B cell (primary cell): ENCODE measurements around the gene EPB41L4A. TPM values are rescaled to one million over a fixed set of nuclear protein-coding genes. Genes with fewer than 3 reads are reported as not detected.

Experiments used
- ATAC-seq: fragments of 200-7000 bp; cut with Tn5 transposase; one replicate; pipeline ENCODE4 v1.10.0; 2021; ENCODE audit warnings: low read depth, mild to moderate bottlenecking, moderate number of reproducible peaks, moderate library complexity
- CTCF ChIA-PET: fragments of 350-600 bp; sonication (Branson Sonifier 250); formaldehyde crosslinking; loops from one replicate; lab custom pipeline; 2021; ENCODE audit warnings: antibody characterized with exemption, inconsistent platforms; lab: Charles Lee
- POLR2A ChIA-PET: fragments of 350-600 bp; sonication (Branson Sonifier 250); formaldehyde crosslinking; loops from one replicate; lab custom pipeline; 2021; ENCODE audit warnings: antibody characterized with exemption; lab: Charles Lee
- DNase-seq: peaks from one replicate; pipeline ENCODE4 v3.0.0; 2013
- H2AFZ ChIP-seq: 2 replicates; pipeline ENCODE4 v1.6.1; 2012; ENCODE audit warnings: mild to moderate bottlenecking, low read depth, low read length; ENCODE audit not compliant: insufficient read depth, poor library complexity, severe bottlenecking
- H3K27ac ChIP-seq, 2 donors: 1 replicate in 1 of 2; 2 replicates in 1 of 2; pipeline ENCODE4 v1.5.1; 2012 to 2013; ENCODE audit warnings: low read length in 2 of 2, mild to moderate bottlenecking in 2 of 2, moderate library complexity in 1 of 2
- H3K27me3 ChIP-seq, 4 experiments: fragments of 200-600 bp in 1 of 4; sonication (generic) in 1 of 4; replicated peaks in 1 of 4; 1 replicate in 2 of 4; 2 replicates in 2 of 4; pipeline versions ENCODE4 v1.6.1 to v1.7.0; 2013 to 2016; ENCODE audit warnings: low read length in 3 of 4, mild to moderate bottlenecking in 2 of 4, mixed read lengths in 1 of 4, moderate library complexity in 1 of 4; ENCODE audit not compliant: insufficient read depth in 4 of 4, control insufficient read depth in 3 of 4; ENCODE audit errors: control extremely low read depth in 1 of 4
- H3K36me3 ChIP-seq, 2 experiments: replicated peaks in 1 of 2; 1 replicate in 1 of 2; 2 replicates in 1 of 2; pipeline versions ENCODE4 v1.6.1 to v1.7.1; 2013; ENCODE audit warnings: low read length in 1 of 2; ENCODE audit not compliant: insufficient read depth in 2 of 2, control insufficient read depth in 1 of 2; ENCODE audit errors: control extremely low read depth in 1 of 2, extremely low read depth in 1 of 2
- H3K4me1 ChIP-seq, 2 donors: fragments of 200-600 bp in 1 of 2; sonication (generic) in 1 of 2; 1 replicate in 1 of 2; 2 replicates in 1 of 2; pipeline versions ENCODE4 v1.5.1 to v1.6.1; 2013 to 2017; ENCODE audit warnings: low read length in 2 of 2; ENCODE audit not compliant: control insufficient read depth in 2 of 2, insufficient read depth in 2 of 2
- H3K4me2 ChIP-seq: replicated peaks from 2 replicates; pipeline ENCODE3; 2012; ENCODE audit warnings: mild to moderate bottlenecking, low read depth, low read length; ENCODE audit not compliant: poor library complexity, severe bottlenecking
- H3K4me3 ChIP-seq, 5 experiments: fragments of 200-600 bp in 1 of 5; sonication (generic) in 1 of 5; 1 replicate in 3 of 5; 2 replicates in 2 of 5; pipeline versions ENCODE4 v1.5.1 to v1.7.0; 2011 to 2016; ENCODE audit warnings: low read length in 4 of 5, mild to moderate bottlenecking in 4 of 5, low read depth in 2 of 5, control low read depth in 1 of 5, moderate library complexity in 1 of 5; ENCODE audit not compliant: insufficient read depth in 1 of 5; ENCODE audit errors: control extremely low read depth in 1 of 5, extremely low read depth in 1 of 5
- H3K79me2 ChIP-seq: fragments of 200-600 bp; sonication (generic); one replicate; pipeline ENCODE4 v1.6.0; 2016; ENCODE audit warnings: low read length; ENCODE audit not compliant: control insufficient read depth, insufficient read depth
- H3K9ac ChIP-seq: fragments of 200-600 bp; sonication (generic); 2 replicates; pipeline ENCODE4 v1.6.1; 2017; ENCODE audit warnings: mild to moderate bottlenecking, low read length, moderate library complexity
- H3K9me3 ChIP-seq, 3 donors: one replicate each; pipeline versions ENCODE4 v1.6.1 to v1.7.1; 2013; ENCODE audit warnings: low read length in 2 of 3; ENCODE audit not compliant: control insufficient read depth in 2 of 3, insufficient read depth in 1 of 3; ENCODE audit errors: control extremely low read depth in 1 of 3
- H4K20me1 ChIP-seq: 2 replicates; pipeline ENCODE4 v1.6.0; 2012; ENCODE audit warnings: mild to moderate bottlenecking, low read length; ENCODE audit not compliant: insufficient read depth, control insufficient read depth, poor library complexity, severe bottlenecking
- H3K27ac Mint-ChIP-seq: one replicate; pipeline ENCODE4 v1.8.0; 2021; ENCODE audit warnings: mixed read lengths
- H3K27me3 Mint-ChIP-seq: one replicate; pipeline ENCODE4 v1.8.0; 2021; ENCODE audit warnings: mixed read lengths
- H3K4me1 Mint-ChIP-seq: one replicate; pipeline ENCODE4 v1.8.0; 2021; ENCODE audit warnings: mixed read lengths
- H3K4me3 Mint-ChIP-seq: one replicate; pipeline ENCODE4 v1.8.0; 2021; ENCODE audit warnings: mixed read lengths
- H3K9me3 Mint-ChIP-seq: one replicate; pipeline ENCODE4 v1.8.0; 2022; ENCODE audit warnings: mixed read lengths; ENCODE audit not compliant: insufficient read depth
- EZH2 ChIP-seq: IDR thresholded peaks from 2 replicates; pipeline ENCODE4 v1.6.1; 2012; ENCODE audit warnings: borderline replicate concordance, low read depth, mild to moderate bottlenecking, moderate library complexity, low read length; ENCODE audit not compliant: insufficient read depth, poor library complexity, severe bottlenecking
- WGBS: methylation state at CpG from one replicate; pipeline ENCODE4 v1.1.5; 2013; ENCODE audit warnings: missing lambda C conversion rate; ENCODE audit not compliant: insufficient coverage; 5-methylcytosine and 5-hydroxymethylcytosine counted together
- intact Hi-C: fragments of 100-400 bp; cut with micrococcal nuclease; formaldehyde crosslinking; loops from one replicate; pipeline ENCODE4 v1.10.0; 2022
- polyA plus RNA-seq: library from polyadenylated mRNA; depleted of rRNA; stranded (reverse); fragments of >200 nt; gene quantifications from 2 replicates; pipeline ENCODE4 v1.2.3, GENCODE V29; 2012
- total RNA-seq, 2 donors: library from RNA; stranded (reverse); fragments of 120-200 nt in 1 of 2; gene quantifications; 1 replicate in 1 of 2; 2 replicates in 1 of 2; pipeline versions ENCODE4 v1.2.3 to v1.2.4, GENCODE V29; 2013 to 2022
- TF ChIP-seq, protein P1 (sequence below): fragments of 200-600 bp; IDR thresholded peaks from one replicate; pipeline ENCODE4 v1.8.0; 2022; ENCODE audit warnings: antibody characterized with exemption, mild to moderate bottlenecking

Gene EPB41L4A
- total and polyA plus RNA-seq, 2 donors (not counting 1 experiment from before 2014, with no cell fraction given), result 1.8 to 12.9 TPM

DNA sequence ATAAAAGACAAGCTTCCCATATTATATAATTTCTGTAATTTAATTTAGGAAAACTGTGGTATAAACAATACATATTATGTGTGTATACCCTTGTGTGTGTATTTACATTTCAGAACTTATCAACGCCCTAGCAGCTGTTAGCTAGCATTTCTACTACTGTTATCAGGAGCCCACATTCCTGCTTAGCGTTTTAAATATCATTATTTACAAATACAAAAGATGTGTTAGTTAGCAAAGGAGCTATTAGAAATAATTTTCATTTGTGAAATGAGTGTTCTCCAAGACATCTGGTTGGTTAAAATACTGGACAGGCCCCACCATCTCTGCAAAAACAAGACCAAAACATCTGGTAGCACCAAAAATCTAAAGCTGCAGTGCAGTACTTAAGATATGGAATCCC lies 48.0 kb downstream of the EPB41L4A start:
- no CpG with 5 or more reads among the region's 2 CpGs for WGBS
- CTCF ChIA-PET, result no interaction called here

DNA sequence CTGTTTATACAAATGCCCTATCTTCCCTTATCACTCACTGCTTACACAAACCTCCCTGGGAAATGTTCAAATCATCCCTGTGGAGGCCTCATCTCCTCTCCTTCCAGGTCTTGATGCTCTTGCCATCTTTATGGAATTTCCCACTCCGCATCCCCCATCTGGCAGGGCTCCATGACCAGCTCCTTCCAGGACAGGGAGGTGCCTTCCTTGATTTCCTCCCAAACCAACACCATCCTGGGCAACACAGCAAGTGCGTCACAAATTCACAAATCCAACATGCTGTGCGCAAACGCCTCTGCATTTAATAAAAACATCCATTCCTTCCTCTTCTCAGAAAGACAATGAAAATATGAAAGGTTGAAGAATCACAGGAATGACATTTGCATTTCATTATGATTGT lies 51.7 kb downstream of the EPB41L4A start:
- Histone ChIP-seq H3K9me3 (no peaks in the 10 kb centered on the region), H3K9ac (no peak overlapping the region), H3K4me3 (no peak overlapping the region), H3K79me2 (no peaks in the 10 kb centered on the region), H3K27me3 (peaks cover 0 to 4% (median 0%) of the 10 kb centered on the region in 4 experiments), H3K36me3 (no peaks in the 10 kb centered on the region), H3K27ac (no peak overlapping the region), H3K4me2 (no peak overlapping the region), H2AFZ (no peak overlapping the region), H3K4me1 (no peaks in the 10 kb centered on the region), H4K20me1 (no peaks in the 10 kb centered on the region)
- POLR2A ChIA-PET, result no interaction called here
- DNase-seq (no peak), ATAC-seq (no peak)
- intact Hi-C loops, result no loop called here
- CTCF ChIA-PET, result no interaction called here
- Mint-ChIP-seq H3K4me3 (no peak overlapping the region), H3K4me1 (no peaks in the 10 kb centered on the region), H3K27me3 (peaks cover 3% of the 10 kb centered on the region), H3K27ac (no peak overlapping the region), H3K9me3 (no peaks in the 10 kb centered on the region)
- TF ChIP-seq, protein P1, sequence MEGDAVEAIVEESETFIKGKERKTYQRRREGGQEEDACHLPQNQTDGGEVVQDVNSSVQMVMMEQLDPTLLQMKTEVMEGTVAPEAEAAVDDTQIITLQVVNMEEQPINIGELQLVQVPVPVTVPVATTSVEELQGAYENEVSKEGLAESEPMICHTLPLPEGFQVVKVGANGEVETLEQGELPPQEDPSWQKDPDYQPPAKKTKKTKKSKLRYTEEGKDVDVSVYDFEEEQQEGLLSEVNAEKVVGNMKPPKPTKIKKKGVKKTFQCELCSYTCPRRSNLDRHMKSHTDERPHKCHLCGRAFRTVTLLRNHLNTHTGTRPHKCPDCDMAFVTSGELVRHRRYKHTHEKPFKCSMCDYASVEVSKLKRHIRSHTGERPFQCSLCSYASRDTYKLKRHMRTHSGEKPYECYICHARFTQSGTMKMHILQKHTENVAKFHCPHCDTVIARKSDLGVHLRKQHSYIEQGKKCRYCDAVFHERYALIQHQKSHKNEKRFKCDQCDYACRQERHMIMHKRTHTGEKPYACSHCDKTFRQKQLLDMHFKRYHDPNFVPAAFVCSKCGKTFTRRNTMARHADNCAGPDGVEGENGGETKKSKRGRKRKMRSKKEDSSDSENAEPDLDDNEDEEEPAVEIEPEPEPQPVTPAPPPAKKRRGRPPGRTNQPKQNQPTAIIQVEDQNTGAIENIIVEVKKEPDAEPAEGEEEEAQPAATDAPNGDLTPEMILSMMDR, result no peak
- TF ChIP-seq EZH2, result no peak
- WGBS, result 100% methylated on average over 1 of the region's 4 CpGs

More for the DNA sequence above, 48.0 kb downstream of the EPB41L4A start:
- Mint-ChIP-seq H3K4me1 (peaks cover 2% of the 10 kb centered on the region), H3K27me3 (peaks cover 14% of the 10 kb centered on the region), H3K27ac (no peak overlapping the region), H3K9me3 (no peaks in the 10 kb centered on the region), H3K4me3 (no peak overlapping the region)
- Histone ChIP-seq H3K4me2 (no peak overlapping the region), H3K4me1 (no peaks in the 10 kb centered on the region), H2AFZ (no peak overlapping the region), H3K27ac (no peak overlapping the region), H3K27me3 (peaks cover 0 to 4% (median 0%) of the 10 kb centered on the region in 4 experiments), H4K20me1 (no peaks in the 10 kb centered on the region), H3K36me3 (no peaks in the 10 kb centered on the region), H3K79me2 (no peaks in the 10 kb centered on the region), H3K9me3 (no peaks in the 10 kb centered on the region), H3K4me3 (no peak overlapping the region), H3K9ac (no peak overlapping the region)
- intact Hi-C loops, result no loop called here
- DNase-seq (no peak), ATAC-seq (no peak)
- TF ChIP-seq, protein P1, result no peak
- POLR2A ChIA-PET, result no interaction called here
